Panc1 (cell line): ENCODE results near the gene HS6ST3.
"Not testable (repeated sequence)": the region's sequence is repeated elsewhere in the genome, so short reads cannot be mapped to it uniquely, and the experiment has no call there.

Experiments
- CTCF ChIP-seq: fragments of 450-650 bp; IDR thresholded peaks from 2 replicates; pipeline ENCODE4 v1.5.1; 2017; ENCODE audit warnings: mild to moderate bottlenecking
- POLR2AphosphoS5 ChIP-seq: IDR thresholded peaks from 2 replicates; pipeline ENCODE4 v1.6.1; 2012; ENCODE audit warnings: mild to moderate bottlenecking, low read depth, low read length, moderate library complexity
- REST ChIP-seq, 2 experiments: IDR thresholded peaks; 2 replicates each; pipeline ENCODE4 v1.6.1; 2011 to 2012; ENCODE audit warnings: low read depth in 2 of 2, control low read depth in 1 of 2, low read length in 1 of 2, mild to moderate bottlenecking in 1 of 2, moderate library complexity in 1 of 2; ENCODE audit not compliant: insufficient read depth in 1 of 2
- SIN3A ChIP-seq: IDR thresholded peaks from 2 replicates; pipeline ENCODE4 v1.6.1; 2012; ENCODE audit warnings: low read depth, mild to moderate bottlenecking, low read length, moderate library complexity, borderline replicate concordance; ENCODE audit not compliant: insufficient read depth
- TCF7L2 ChIP-seq: IDR thresholded peaks from 2 replicates; pipeline ENCODE4 v1.6.1; 2011; ENCODE audit warnings: mild to moderate bottlenecking, low read depth, low read length, inconsistent platforms

GRCh38 chr13:96778302-96778701, 688.4 kb downstream of the HS6ST3 start:
- TF ChIP-seq CTCF; POLR2AphosphoS5; REST (IDR thresholded peaks at IDR 0.05; ENCODE audit: insufficient read depth in 1 of 2, low read depth in 2 of 2, low read length in 1 of 2); TCF7L2; SIN3A: not testable (repeated sequence)
